K562 (cell line): ENCODE data around the gene HSPB7. TPM values are rescaled to one million over a fixed set of nuclear protein-coding genes. Genes with fewer than 3 reads are reported as not detected.

ENCODE experiments used
- ATF4 ChIP-seq: fragments of 450-650 bp; formaldehyde crosslinking; IDR thresholded peaks from 2 replicates; pipeline ENCODE4 v1.4.0; 2022; ENCODE audit warnings: mild to moderate bottlenecking, moderate library complexity
- CTCF ChIP-seq, 3 experiments: IDR thresholded peaks in 2 of 3; conservative IDR thresholded peaks in 1 of 3; 2 replicates each; pipeline ENCODE4 v1.5.1; 2011 to 2012; ENCODE audit warnings: low read length in 3 of 3, mild to moderate bottlenecking in 3 of 3, control low read depth in 2 of 3, improper control_type of control experiment in 1 of 3, inconsistent platforms in 1 of 3, low read depth in 1 of 3, mixed read lengths in 1 of 3, moderate library complexity in 1 of 3; ENCODE audit not compliant: insufficient read depth in 2 of 3
- CXXC5 ChIP-seq: fragments of 250-450 bp; sonication (Bioruptor Pico); IDR thresholded peaks from 2 replicates; pipeline ENCODE4 v1.8.0; 2022; ENCODE audit warnings: inconsistent platforms, mild to moderate bottlenecking, moderate library complexity
- E2F8 ChIP-seq: fragments of 450-650 bp; IDR thresholded peaks from 2 replicates; pipeline ENCODE4 v1.7.1; 2018; ENCODE audit warnings: mild to moderate bottlenecking, low read depth; ENCODE audit not compliant: partially characterized antibody
- ERF ChIP-seq: fragments of 450-650 bp; formaldehyde crosslinking; IDR thresholded peaks from 2 replicates; pipeline ENCODE4 v1.4.0; 2020; ENCODE audit warnings: mild to moderate bottlenecking, mixed read lengths
- ETV5 ChIP-seq: sonication (generic); formaldehyde crosslinking; IDR thresholded peaks from 2 replicates; pipeline ENCODE4 v1.4.0; 2020; ENCODE audit warnings: low read depth, mild to moderate bottlenecking, missing genetic modification reagents
- GABPA ChIP-seq: fragments of 200-800 bp; sonication (Bioruptor generic); conservative IDR thresholded peaks from 2 replicates; pipeline ENCODE4 v1.6.1; 2016; ENCODE audit warnings: low read depth, missing genetic modification characterization, missing compliant biosample characterization
- KAT2B ChIP-seq: IDR thresholded peaks from one replicate; pipeline ENCODE4 v1.6.1; 2012; ENCODE audit warnings: low read depth, mild to moderate bottlenecking, control low read depth, inconsistent platforms, low read length, moderate library complexity
- L3MBTL2 ChIP-seq: fragments of 450-650 bp; IDR thresholded peaks from 2 replicates; pipeline ENCODE4 v1.6.1; 2016; ENCODE audit warnings: mild to moderate bottlenecking, moderate library complexity
- MAFF ChIP-seq: IDR thresholded peaks from 2 replicates; pipeline ENCODE4 v1.6.1; 2012; ENCODE audit warnings: low read length, improper control_type of control experiment
- NFRKB ChIP-seq: fragments of 450-650 bp; IDR thresholded peaks from 2 replicates; pipeline ENCODE4 v1.6.1; 2016; ENCODE audit warnings: low read depth
- POLR2AphosphoS2 ChIP-seq: IDR thresholded peaks from 2 replicates; pipeline ENCODE4 v1.6.1; 2012; ENCODE audit warnings: low read length, improper control_type of control experiment
- POLR2G ChIP-seq: fragments of 200-400 bp; formaldehyde crosslinking; IDR thresholded peaks from 2 replicates; pipeline ENCODE4 v1.6.1; 2017; ENCODE audit warnings: low read depth, mild to moderate bottlenecking, antibody characterized with exemption, low read length, moderate library complexity
- UBTF ChIP-seq, 2 experiments: IDR thresholded peaks; 2 replicates each; pipeline ENCODE4 v1.6.1; 2012; ENCODE audit warnings: improper control_type of control experiment in 2 of 2, low read depth in 2 of 2, low read length in 2 of 2, borderline replicate concordance in 1 of 2
- ZBED1 ChIP-seq: IDR thresholded peaks from 2 replicates; pipeline ENCODE4 v1.6.1; 2014
- ZNF511 ChIP-seq: sonication (generic); formaldehyde crosslinking; IDR thresholded peaks from 2 replicates; pipeline ENCODE4 v1.8.0; 2022; ENCODE audit warnings: mild to moderate bottlenecking, missing genetic modification reagents
- ZNF695 ChIP-seq: fragments of 450-650 bp; formaldehyde crosslinking; IDR thresholded peaks from 2 replicates; pipeline ENCODE4 v1.4.0; 2020; ENCODE audit warnings: mild to moderate bottlenecking, moderate library complexity
- polyA plus RNA-seq, 8 experiments: library from polyadenylated mRNA; depleted of rRNA in 4 of 8; stranded (reverse) in 5 of 8; unstranded in 3 of 8; fragments of >200 nt; fragmentation: Nextera tagmentation in 2 of 8; fragmentation: Illumina TruSeq in 1 of 8; extraction: Ambion mirVana in 2 of 8; extraction: Trizol in 1 of 8; gene quantifications; 2 replicates each; pipeline versions ENCODE4 v1.2.1 to v1.2.3, GENCODE V29; 2011 to 2014; ENCODE audit warnings: inconsistent platforms in 1 of 8, missing spikeins in 1 of 8
- total RNA-seq, 7 experiments: library from RNA; depleted of rRNA in 6 of 7; stranded (reverse); fragments of >200 nt in 6 of 7; fragmentation: Illumina TruSeq in 2 of 7; extraction: Trizol in 2 of 7; gene quantifications; 2 replicates each; pipeline versions ENCODE4 v1.2.1 to v1.2.3, GENCODE V29; 2011 to 2021; ENCODE audit warnings: low replicate concordance in 1 of 7
- TF ChIP-seq, protein P1 (sequence below): sonication (generic); formaldehyde crosslinking; IDR thresholded peaks from 2 replicates; pipeline ENCODE4 v1.8.0; 2022; ENCODE audit warnings: missing genetic modification reagents, mild to moderate bottlenecking, moderate library complexity, borderline replicate concordance

HSPB7 gene
- total and polyA plus RNA-seq, 9 of the 15 experiments (the other 6 are each of a cell fraction or from before 2014, with no cell fraction given): 0.05 to 0.19 (median 0.07) TPM; not detected in 6

DNA sequence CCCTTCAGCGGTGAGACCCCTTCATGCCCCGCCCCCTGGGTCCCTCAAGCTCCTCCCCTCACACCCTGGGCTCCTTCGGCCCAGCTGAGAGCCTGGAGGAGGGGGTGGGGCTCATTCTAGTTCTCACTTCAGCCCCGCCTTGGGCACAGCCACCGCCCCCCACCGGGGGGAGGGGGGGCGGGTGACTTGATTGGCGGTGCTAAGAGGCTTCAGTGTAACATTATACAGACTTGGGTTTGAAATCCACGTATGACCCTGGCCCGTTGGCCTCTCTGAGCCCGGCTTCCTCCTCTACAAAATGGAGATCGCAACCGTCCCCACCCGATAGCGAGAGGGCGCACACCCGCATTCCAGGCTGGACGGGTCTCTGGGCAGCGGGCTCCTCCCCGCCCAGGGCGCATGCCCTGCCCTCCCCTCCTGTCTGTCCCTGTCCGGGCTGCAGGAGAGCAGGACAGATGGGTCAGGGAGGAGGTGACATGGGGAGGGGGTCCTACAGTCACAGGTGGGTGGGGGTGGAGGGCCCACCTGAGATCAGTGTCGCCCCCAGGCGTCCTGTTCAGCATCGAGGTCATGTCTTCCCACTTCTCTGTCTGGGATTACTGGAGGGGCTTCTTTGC lies 30.8 kb upstream of the HSPB7 start (continued):
- TF ChIP-seq CXXC5 (CRISPR knock-in tag) (peak; percentile 58), GABPA (tag) (no peak), CTCF (IDR thresholded peaks at IDR 0.05 in 2 of 3, conservative IDR thresholded peaks at IDR 0.05 in 1 of 3; ENCODE audit: insufficient read depth in 2 of 3, low read depth in 1 of 3, low read length in 3 of 3) (peak in 2 of 3 experiments; percentile 22 to 37; a peak in 3 of 6 replicates), ATF4 (CRISPR knock-in tag) (no peak), ZNF695 (CRISPR knock-in tag) (no peak), KAT2B (no peak), POLR2G (peak; percentile 72), ZBED1 (no peak), ERF (CRISPR knock-in tag) (no peak), E2F8 (no peak), ETV5 (CRISPR knock-in tag) (no peak), POLR2AphosphoS2 (no peak), NFRKB (peak; percentile 49; the same call in 1 of the 2 replicates), ZNF511 (CRISPR knock-in tag) (0 out of 2 replicates have a peak, but pooled peaks have one; percentile 34), MAFF (no peak), L3MBTL2 (peak; percentile 58), UBTF (IDR thresholded peaks at IDR 0.05; ENCODE audit: borderline replicate concordance in 1 of 2, low read depth in 2 of 2, low read length in 2 of 2) (0 out of 4 replicates have a peak, but pooled peaks of 1 of the 2 experiments have one; percentile 52)
- TF ChIP-seq, protein P1, sequence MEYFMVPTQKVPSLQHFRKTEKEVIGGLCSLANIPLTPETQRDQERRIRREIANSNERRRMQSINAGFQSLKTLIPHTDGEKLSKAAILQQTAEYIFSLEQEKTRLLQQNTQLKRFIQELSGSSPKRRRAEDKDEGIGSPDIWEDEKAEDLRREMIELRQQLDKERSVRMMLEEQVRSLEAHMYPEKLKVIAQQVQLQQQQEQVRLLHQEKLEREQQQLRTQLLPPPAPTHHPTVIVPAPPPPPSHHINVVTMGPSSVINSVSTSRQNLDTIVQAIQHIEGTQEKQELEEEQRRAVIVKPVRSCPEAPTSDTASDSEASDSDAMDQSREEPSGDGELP: peak; percentile 97
